Activated CD8-positive, alpha-beta memory T cell treated with anti-CD3 and anti-CD28 coated beads, Interleukin-2, amount 50 U/mL, for 1 hour (primary cell): Measurements from ENCODE around the gene LARGE2.
"Not testable (repeated sequence)": the region's sequence is repeated elsewhere in the genome, so short reads cannot be mapped to it uniquely, and the experiment has no call there.

Source experiments
- DNase-seq: peaks from one replicate; pipeline ENCODE4 v3.0.0-alpha.2; 2020; ENCODE audit errors: extremely low read depth

Gene LARGE2

DNA sequence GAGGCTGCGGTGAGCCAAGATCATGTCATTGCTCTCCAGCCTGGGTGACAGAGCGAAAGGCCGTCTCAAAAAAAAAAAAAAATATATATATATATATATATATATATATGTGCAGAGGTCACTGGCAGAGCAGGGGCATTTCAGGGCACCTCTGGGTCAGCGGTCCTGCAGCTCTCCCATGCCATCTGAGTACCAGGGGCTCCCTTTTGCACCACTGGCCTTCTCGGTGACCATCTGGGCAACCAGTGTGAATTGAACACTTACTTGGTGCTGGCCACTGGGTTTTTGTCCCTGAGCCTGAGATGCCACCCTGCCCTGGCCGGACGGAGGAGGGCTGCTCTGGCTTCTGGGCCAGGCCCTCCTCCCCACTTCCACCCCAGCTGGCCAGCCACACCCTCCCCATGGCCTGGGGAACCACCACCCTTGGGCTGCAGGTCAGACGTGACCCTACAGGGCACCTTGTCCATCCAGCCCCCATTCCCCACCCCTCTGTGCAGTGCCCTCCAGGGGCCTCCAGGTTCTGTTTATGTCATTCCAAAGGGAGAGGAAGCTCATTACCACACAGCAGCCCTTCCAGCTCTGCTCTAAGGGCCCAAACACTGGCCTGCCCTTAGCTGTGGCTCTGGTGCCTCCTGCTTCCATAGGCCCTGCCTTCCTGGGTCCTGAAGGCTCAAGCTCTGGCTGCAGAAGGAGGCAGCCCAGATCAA is 26.8 kb upstream of the LARGE2 start:
- DNase-seq = no peak

DNA sequence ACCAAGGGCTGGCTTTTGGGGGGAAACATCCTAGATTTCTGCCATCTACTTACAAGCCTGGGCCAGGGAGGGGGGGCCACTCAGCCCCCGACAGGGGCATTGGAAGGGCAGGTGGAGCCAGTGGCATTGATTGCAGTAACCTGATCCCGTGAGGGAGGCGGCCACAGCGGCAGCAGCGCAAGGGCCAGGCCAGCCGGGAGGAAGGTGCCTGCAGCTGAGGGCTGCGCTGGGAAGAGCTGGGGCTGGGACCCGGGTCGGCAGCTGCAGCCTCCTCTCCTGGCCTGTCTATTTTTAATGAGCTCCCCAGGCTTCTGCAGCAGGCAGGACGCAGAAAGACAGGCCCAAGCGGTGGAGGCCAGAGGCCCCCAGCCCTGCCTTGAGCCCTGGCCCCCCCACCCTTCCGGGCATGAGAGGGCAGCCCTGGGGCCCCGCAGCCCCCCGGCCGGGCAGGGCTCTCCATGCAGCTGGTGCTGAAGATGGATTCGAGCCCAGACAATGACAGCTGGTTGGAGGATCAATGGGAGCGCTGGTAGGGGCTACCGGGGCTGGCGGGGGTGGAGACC is 26.0 kb upstream of the LARGE2 start:
- DNase-seq = no peak

DNA sequence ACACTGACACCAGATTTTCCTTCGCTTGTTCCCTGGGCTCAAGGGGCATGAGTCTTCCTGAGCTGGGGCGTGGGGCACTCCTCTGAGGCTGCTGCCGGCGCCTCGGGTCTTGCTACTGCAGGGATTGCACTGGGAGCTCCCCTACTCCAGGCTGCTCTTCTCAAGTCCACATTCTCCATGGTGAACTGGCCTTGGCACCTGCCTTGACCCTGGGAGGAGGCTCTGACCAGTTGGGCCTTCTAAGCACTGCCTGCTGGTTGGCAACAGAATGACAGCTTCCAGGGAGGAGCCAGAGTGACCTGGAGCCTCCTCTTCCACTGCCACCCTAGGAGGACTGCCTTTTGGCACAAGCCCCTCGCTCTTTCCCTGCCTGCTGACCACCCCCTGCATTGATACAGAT is 24.9 kb upstream of the LARGE2 start:
- DNase-seq = no peak

DNA sequence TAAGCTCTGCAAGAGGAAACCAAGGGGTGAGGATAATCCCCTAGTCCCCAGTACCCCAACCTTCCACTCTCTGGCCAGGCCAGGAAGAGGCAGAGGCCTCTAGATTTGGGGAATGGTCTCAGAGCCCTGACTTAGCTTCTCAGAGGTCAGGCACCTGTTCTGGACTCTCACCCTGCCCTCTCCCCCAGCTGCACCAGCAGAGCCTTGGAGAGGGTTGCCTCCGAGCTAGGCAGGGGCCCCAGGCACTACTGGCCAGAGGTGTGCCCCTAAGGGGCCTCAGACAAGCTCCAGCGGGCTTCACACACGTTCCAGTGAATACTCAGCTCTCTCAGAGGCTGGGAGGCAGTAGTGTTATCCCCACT is 23.4 kb upstream of the LARGE2 start:
- no peak for DNase-seq

DNA sequence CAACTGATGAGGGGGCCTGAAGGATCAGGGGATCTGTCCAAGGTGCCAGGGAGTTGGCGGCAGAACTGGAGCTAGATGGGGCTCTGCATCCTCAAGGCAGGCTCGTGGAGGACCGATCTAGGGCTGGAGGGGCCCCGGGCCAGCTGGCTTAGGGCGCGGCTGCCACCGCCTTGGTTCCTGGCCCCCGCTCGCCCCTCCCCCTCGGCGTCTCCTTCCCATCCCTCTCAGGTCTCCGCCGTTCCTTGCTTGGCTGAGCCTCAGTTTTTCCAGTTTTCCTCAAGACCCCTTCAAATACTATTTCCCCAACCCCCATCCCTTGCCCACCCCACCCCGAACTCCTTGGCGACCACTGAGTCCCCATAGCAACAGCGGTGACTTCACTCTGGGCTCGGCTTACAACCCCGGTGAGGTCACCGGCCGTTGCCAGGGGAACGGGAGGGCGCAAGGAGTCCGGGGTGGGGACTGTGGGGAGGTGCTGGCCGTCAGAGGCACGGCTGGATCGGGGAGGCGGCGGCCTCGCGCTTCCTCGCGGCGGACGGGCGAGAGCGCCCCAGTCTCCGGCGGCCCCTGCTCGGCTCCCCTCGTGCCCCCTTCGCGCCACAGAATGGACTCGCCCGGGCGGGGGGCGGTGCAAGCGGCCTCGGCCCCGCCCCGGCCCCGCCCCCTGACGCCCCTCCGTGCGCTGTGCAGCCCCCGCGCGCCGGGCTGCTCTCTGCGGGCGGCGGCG is 22.8 kb upstream of the LARGE2 start:
- peak; percentile 36 for DNase-seq

DNA sequence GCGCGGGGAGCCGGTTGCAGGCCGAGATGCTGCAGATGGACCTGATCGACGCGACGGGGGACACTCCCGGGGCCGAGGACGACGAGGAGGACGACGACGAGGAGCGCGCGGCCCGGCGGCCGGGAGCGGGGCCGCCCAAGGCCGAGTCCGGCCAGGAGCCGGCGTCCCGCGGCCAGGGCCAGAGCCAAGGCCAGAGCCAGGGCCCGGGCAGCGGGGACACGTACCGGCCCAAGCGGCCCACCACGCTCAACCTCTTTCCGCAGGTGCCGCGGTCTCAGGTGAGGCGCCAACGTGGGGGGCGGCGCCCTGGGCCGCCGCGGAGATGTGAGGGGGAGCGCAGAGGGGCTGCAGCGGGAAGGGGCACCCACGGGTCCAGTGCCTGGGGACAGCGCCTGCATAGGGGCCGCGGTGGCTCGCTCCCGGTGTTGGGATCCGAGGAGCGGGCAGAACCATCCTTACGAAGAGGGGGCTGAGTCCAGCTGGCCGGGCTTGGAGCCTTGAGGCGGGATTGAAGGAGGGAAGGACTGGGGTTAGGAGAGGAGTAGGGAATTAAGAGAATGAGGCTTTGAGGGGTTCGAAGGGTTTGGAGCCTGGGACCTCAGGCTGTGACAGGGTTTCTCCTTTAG is 22.2 kb upstream of the LARGE2 start:
- not testable (repeated sequence) for DNase-seq

DNA sequence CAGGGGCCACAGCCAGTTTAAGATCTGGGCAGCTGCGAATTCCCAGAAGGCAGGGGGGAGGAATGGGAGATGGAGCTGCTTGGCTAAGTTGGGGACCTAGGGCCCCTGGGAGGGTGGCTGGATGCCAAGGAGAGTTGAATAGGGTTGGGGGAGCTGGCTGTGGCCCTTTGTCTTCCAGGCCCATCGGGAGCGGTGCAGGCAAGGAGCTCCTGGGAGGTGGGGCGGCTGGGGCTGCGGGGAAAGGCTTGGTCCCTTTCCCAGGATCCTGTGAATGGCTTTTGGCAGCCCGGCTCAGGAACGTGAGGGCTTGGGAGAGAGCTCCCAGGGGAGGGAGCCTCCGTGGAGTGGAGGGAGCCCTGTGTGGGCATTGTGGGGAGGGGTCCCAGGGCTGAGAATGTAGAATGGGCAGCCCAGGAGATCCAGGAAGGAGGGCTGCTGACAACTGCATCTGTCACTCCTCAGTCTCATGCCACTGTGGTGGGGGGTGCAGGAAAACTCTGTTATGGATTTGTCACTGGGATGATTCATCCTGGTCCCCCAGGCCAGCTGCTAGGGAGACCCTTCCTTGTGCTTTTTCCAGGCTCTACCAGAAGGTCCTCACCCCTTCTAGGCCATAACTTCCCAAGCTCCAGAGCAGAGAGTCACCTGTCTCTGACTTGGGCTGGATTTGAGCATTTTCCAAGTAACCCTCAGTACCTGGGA is 21.4 kb upstream of the LARGE2 start:
- no peak for DNase-seq

DNA sequence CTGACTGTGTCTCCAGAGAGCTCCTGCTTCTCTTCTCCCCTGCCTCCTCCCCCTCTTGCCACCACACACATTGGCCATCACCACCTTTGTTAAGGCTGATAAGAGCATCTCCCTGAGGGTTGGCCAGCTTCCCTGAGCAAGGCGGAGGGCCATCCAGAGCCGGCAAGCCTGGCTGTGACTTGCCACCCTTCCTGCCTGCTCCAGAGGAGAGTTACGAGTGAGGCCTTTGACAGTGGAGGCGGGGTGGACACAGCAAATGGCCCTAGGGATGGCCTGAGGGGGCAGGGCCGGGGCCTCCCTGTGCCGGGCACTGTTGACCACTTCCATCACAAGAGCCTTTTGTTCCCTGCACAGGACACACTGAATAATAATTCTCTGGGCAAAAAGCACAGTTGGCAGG is 20.8 kb upstream of the LARGE2 start:
- DNase-seq = no peak

DNA sequence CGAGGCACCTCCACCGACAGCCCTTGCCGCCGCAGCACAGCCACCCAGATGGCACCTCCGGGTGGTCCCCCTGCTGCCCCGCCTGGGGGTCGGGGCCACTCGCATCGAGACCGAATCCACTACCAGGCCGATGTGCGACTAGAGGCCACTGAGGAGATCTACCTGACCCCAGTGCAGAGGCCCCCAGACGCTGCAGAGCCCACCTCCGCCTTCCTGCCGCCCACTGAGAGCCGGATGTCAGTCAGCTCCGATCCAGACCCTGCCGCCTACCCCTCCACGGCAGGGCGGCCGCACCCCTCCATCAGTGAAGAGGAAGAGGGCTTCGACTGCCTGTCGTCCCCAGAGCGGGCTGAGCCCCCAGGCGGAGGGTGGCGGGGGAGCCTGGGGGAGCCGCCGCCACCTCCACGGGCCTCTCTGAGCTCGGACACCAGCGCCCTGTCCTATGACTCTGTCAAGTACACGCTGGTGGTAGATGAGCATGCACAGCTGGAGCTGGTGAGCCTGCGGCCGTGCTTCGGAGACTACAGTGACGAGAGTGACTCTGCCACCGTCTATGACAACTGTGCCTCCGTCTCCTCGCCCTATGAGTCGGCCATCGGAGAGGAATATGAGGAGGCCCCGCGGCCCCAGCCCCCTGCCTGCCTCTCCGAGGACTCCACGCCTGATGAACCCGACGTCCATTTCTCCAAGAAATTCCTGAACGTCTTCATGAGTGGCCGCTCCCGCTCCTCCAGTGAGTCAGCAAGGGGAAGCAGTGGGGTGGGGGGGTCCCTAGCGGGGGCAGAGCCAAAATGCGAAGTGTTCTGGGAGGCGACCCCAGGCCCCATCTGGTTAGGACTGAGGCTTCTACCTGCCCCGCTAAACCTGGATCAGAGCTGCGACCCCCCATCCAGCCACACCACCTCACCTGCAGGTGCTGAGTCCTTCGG is 19.7 kb upstream of the LARGE2 start:
- no peak for DNase-seq

DNA sequence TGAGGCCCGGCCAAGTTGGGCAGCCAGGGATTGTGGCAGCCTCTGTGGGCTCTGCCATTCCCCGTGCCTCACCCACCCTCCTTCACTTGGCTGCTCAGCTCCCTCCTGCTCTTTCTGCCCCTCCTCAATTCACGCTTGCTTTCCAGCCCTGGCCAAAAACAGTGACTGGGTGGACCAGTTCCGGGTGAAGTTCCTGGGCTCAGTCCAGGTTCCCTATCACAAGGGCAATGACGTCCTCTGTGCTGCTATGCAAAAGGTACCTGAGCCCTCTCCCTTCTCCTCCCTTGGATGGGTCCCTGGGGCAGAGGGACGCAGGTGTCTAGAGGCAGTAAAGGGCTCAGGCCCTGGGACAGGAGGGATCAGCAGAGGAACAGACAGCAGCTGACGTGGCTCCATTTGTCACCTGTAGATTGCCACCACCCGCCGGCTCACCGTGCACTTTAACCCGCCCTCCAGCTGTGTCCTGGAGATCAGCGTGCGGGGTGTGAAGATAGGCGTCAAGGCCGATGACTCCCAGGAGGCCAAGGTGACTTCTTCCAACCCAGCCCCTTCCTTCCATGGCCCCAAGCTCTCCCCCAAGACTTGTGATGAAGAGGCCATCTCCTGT is 18.0 kb upstream of the LARGE2 start:
- no peak for DNase-seq

DNA sequence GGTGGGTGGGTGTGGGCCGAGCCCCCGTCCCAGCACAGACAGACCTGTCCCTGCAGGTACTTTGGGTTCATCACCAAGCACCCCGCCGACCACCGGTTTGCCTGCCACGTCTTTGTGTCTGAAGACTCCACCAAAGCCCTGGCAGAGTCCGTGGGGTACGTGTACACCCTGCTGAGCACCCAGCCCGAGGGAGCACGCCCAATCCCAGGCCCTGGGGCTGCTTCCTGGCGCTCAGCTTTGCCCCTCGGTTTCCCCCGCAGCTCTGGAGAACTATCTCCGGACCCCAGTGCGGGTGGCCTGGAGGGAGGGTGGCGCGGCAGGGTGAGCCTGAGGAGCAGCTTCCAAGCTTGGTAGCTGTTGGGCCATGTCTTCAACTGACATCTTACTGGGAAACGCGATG is 17.4 kb upstream of the LARGE2 start:
- DNase-seq = no peak

DNA sequence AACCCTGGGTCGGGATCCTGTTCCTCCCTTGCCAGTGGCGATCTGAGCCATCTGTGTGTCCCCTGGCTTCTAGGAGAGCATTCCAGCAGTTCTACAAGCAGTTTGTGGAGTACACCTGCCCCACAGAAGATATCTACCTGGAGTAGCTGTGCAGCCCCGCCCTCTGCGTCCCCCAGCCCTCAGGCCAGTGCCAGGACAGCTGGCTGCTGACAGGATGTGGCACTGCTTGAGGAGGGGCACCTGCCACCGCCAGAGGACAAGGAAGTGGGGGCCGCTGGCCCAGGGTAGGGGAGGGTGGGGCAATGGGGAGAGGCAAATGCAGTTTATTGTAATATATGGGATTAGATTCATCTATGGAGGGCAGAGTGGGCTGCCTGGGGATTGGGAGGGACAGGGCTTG is 16.9 kb upstream of the LARGE2 start:
- not testable (repeated sequence) for DNase-seq

DNA sequence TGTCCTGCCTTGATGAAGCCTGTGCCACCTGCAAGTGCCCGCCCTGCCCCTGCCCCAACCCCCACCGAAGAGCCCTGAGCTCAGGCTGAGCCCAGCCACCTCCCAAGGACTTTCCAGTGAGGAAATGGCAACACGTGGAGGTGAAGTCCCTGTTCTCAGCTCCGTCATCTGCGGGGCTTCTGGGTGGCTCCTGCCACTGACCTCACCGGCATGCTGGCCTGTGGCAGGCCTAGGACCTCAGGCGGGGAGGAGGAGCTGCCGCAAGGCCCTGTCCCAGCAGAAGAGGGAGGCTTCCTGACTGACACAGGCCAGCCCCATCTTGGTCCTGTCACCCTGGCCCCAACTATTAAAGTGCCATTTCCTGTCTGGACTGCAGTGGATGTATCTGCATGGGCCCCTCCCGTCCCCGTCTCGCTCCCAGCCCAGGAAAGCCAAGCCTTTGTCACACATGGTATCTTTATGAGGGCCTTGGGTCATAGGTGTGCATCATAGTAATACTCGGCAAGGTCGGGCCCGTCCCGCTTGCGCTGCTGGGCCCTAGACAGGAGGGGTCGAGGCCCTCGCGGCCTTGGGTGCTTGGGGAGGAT is 16.3 kb upstream of the LARGE2 start:
- DNase-seq = no peak

DNA sequence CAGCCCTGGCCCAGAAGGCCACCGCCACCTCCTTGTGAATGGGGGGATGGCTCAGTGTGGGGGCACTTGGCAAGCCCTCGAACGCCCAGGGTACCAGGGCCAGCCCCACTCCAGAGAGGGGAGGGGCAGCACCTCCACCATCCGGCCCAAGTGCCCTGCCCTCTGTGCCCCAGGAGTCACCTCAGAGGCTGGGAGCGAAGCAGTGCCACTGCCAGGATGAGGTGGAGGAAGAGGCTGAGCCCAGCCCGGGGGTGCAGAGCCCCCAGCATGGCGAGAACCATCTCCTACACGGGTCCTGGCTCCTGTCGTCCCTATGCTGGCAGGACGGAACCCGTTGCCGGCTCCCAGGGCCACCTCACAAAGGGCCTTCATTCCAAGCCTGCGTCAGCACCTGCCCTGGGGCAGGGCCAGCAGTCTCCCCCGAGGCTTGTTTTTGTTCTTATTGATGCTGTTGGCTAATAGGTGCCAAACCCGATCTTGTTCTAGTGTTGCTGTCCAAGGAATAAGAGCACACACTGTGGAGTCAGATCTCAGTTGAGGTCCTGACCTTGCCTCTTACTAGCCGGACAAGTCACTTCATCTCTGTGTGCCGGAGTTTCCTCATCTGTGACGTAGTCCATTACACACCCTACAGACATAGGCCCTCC is 15.4 kb upstream of the LARGE2 start, which contains the start of gene FREY1:
Gene FREY1, minus strand, starts transcription at position 307 of the 647 bp plus-strand sequence. Its CDS starts 26 bp downstream, at position 281.
- DNase-seq = no peak

DNA sequence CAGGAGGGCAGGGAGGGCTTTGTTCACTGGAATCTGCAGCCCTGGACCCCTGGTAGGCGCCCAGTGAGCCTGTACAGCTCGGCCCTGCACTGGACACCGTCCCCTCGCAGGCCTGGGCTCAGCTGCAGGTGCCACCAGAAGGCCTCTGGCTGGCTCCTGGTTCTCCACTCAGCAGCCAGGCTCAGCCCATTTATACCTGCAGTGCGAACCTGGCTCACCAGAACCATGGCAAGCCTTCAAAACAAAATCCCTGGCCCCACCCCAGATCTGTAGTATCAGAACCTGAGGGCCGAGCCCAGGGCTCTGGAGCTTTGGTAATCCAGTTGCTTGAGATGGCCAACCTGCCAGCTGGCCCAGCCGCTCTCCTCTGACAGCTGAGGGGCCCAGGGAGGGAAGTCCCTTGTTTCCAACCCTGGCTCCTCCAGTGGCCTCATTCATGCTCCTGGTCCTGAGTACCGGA is 14.5 kb upstream of the LARGE2 start:
- DNase-seq = no peak

DNA sequence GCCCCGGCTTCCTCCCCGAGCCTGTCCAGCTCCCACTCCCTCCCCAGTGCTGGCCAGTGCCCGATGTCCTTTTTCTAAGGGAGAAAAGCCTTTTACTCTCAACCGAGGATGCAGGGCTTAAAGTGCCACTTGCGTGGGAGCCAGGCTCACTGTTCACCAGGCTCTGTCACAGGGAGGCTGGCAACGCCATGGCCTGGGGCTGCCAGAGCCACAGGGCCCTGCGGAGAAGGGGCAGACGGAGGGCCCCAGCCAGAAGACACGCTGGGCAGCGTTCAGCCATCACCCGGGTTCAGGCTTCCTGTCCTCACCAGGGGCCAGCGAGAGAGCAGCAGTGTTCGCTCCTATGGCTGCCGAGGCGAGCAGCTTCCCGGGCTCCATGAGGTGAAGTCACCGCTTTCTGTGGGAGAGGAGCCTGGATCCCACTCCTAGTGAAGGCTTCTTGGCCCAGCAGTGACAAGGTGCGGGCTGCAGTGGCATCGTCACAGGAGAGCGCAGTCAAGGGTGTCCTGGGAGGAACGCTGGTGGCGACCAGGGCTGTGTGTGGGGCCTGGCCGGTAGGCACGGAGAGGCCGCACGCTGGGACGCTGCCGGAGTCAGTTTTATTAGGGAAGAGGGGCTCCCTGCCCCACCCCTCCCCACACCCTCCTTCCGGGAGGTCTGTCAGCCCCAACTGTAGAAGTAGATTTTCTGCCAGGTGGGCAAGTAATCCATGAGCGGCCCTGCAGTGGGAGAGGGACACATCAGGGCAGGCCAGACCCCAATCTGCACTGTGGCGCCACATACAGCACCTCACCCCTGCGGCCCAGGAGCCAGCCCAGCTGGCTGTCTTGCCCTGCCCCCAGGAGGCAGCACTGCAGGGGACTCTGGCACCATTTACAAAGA is 12.6 kb upstream of the LARGE2 start:
- DNase-seq = no peak

DNA sequence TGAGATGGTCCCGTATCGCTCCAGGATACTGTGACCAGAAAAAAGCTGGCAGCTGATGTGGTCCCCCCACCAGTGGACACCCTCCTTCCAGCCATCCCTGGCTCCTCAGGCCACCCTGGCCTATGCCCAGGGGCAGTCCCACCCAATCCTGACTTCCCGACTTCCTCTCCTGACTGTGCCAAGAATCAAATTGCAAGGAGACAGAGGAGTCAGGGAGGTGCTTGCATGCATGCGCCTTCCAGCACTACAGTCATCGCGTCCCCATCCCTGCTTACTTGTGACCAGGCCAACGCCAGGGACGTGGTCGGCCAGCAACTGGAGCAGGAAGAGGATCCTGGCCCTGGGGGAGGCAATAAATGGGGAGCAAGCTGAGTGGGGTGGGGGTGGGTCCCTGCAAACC is 11.8 kb upstream of the LARGE2 start:
- no peak for DNase-seq

DNA sequence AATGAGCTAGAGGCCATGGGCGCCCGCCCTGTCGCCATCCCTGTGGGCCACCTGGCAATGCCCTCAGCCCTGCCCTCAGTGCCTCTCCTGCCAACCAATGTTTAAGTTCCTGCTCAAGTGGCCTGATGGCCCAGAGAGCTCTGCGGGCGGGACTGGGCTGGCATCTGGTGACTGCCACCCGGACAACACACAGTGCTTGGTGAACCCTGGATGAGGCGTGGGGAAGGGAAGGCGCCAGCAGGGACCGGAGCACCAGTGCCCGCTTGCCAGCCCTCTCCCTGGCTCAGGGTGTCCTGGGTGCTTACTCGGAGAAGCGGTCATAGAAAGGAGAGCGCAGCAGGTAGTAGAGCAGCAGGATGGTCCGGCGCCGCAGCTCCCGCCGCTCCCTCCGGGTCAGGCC is 8.9 kb upstream of the LARGE2 start:
- no peak for DNase-seq
